Neural progenitor cell (in vitro differentiated cells): ENCODE measurements around the gene GPBP1.

Experiments used
- EZH2 ChIP-seq: fragments of 200-600 bp; sonication (generic); IDR thresholded peaks from 2 replicates; pipeline ENCODE4 v1.6.1; 2017; ENCODE audit warnings: antibody characterized with exemption, mild to moderate bottlenecking, moderate library complexity
- EZH2phosphoT487 ChIP-seq: fragments of 200-600 bp; sonication (generic); IDR thresholded peaks from 2 replicates; pipeline ENCODE4 v1.6.1; 2017; ENCODE audit warnings: antibody characterized with exemption
- TF ChIP-seq, protein P1 (sequence below): fragments of 200-600 bp; sonication (generic); IDR thresholded peaks from 2 replicates; pipeline ENCODE4 v1.5.1; 2017; ENCODE audit warnings: antibody characterized with exemption, mild to moderate bottlenecking

GRCh38 chr5:57155033-57155432 is 18.8 kb upstream of the GPBP1 start:
- TF ChIP-seq, protein P1, sequence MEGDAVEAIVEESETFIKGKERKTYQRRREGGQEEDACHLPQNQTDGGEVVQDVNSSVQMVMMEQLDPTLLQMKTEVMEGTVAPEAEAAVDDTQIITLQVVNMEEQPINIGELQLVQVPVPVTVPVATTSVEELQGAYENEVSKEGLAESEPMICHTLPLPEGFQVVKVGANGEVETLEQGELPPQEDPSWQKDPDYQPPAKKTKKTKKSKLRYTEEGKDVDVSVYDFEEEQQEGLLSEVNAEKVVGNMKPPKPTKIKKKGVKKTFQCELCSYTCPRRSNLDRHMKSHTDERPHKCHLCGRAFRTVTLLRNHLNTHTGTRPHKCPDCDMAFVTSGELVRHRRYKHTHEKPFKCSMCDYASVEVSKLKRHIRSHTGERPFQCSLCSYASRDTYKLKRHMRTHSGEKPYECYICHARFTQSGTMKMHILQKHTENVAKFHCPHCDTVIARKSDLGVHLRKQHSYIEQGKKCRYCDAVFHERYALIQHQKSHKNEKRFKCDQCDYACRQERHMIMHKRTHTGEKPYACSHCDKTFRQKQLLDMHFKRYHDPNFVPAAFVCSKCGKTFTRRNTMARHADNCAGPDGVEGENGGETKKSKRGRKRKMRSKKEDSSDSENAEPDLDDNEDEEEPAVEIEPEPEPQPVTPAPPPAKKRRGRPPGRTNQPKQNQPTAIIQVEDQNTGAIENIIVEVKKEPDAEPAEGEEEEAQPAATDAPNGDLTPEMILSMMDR: no peak
- TF ChIP-seq EZH2 (no peak), EZH2phosphoT487 (no peak)
